Activated CD4-positive, alpha-beta T cell treated with anti-CD3 and anti-CD28 coated beads, Interleukin-2, amount 10 ng/mL, durations not matched to agents 24 days and 14 days (primary cell): ENCODE data around the gene CYB5B. TPM values are rescaled to one million over a fixed set of nuclear protein-coding genes. Genes with fewer than 3 reads are reported as not detected.

ENCODE experiments used
- DNase-seq: peaks from one replicate; pipeline ENCODE4 v3.0.0; 2022
- H3K27ac Mint-ChIP-seq: one replicate; pipeline ENCODE4 v1.8.0; 2022; ENCODE audit warnings: mild to moderate bottlenecking, mixed read lengths
- H3K27me3 Mint-ChIP-seq: one replicate; pipeline ENCODE4 v1.8.0; 2022; ENCODE audit warnings: mixed read lengths
- H3K36me3 Mint-ChIP-seq: one replicate; pipeline ENCODE4 v1.8.0; 2022; ENCODE audit warnings: low read depth, mild to moderate bottlenecking, mixed read lengths
- H3K4me1 Mint-ChIP-seq: one replicate; pipeline ENCODE4 v1.8.0; 2021; ENCODE audit warnings: mixed read lengths
- H3K4me3 Mint-ChIP-seq: one replicate; pipeline ENCODE4 v1.8.0; 2022; ENCODE audit warnings: mild to moderate bottlenecking, moderate library complexity, mixed read lengths
- H3K9me3 Mint-ChIP-seq: one replicate; pipeline ENCODE4 v1.8.0; 2021; ENCODE audit warnings: mixed read lengths
- intact Hi-C: fragments of 100-400 bp; cut with micrococcal nuclease; formaldehyde crosslinking; loops from one replicate; pipeline ENCODE4 v1.15.1; 2023
- total RNA-seq: library from RNA; stranded (reverse); gene quantifications from 2 replicates; pipeline ENCODE4 v1.2.3, GENCODE V29; 2022

The CYB5B gene
- total RNA-seq, 1 donor from 2014 or later: 154 TPM

DNA sequence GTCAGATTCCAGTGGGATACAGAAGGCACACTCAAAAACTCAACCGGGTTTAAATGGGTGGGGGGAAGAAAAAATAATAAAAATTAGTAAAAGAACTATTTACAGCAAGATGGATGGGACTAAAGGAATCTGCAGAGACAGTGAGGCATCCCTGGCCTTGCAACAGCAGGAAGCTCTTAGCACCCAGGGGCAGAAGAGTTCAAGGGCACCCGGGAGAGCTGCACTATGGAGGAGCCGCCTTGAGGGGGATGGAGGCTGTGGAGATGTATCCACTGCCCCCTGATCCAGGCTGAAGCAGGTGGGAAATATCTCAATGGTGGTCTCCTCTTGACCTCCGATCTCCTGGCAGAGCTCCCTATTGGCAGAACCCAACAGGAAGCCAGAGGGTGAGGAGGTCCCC, 72.0 kb downstream of the CYB5B start:
- Mint-ChIP-seq H3K4me3 (no peak overlapping the region), H3K36me3 (no peaks in the 10 kb centered on the region), H3K27ac (no peak overlapping the region), H3K4me1 (peaks cover 3% of the 10 kb centered on the region), H3K27me3 (no peaks in the 10 kb centered on the region), H3K9me3 (no peaks in the 10 kb centered on the region)
- intact Hi-C loops: loop anchor here (5.0 kb wide), 1 partner anchor 36 kb away; no protein-coding TSS in a partner anchor
- no peak for DNase-seq

DNA sequence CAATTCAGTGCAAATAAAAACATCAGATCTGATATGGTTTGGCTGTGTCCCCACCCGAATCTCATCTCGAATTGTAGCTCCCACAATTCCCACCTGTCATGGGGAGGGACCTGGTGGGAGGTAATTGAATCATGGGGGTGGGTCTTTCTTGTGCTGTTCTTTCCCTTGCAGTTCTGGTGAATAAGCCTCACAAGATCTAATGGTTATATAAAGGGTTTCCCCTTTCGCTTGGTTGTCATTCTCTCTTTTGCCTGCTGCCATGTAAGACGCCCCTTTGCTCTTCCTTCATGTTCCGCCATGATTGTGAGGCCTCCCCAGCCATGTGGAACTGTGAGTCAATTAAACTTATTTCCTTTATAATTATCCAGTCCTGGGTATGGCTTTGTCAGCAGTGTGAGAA, 72.5 kb downstream of the CYB5B start:
- Mint-ChIP-seq H3K9me3 (no peaks in the 10 kb centered on the region), H3K27me3 (no peaks in the 10 kb centered on the region)
- intact Hi-C loops: loop anchor here (5.0 kb wide), 1 partner anchor 35 kb away; no protein-coding TSS in a partner anchor

DNA sequence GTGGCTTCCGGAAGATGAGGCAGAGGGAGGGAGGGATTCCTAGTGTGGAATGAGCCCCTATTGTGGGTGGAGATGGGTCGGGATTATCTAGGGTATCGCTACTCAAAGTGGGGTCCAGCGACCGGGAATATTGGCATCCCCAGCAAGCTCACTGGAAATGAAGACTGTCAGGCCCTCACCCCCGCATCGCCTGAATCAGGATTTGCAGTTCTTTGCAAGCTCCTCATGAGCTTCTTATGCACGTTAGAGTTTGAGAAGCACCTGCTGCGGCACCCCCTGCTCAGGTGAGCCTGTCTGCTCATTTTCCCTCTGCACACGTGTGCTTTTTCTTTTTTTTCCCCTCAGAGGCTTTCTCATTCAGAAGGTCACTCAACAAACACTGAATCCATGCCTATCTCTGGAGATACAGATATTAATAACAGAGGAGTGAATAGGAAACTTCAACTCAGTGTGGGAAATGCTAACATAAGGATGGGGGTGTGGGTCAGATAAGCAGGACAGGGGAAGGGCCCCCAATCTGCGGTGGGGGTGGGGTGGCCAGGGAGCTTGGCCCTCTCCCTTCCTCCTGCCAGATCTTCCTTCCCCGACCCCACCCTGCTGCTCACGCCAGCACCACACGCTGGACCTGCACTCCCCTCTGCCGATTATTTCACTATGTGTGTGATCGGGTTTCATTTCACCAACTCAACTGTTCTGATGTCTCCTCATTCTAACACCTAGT, 73.6 kb downstream of the CYB5B start:
- no peak overlapping the region for H3K27ac Mint-ChIP-seq
- no peak for DNase-seq
- no peak overlapping the region for H3K4me3 Mint-ChIP-seq
- H3K9me3 Mint-ChIP-seq: no peaks in the 10 kb centered on the region
- no peaks in the 10 kb centered on the region for H3K27me3 Mint-ChIP-seq
- intact Hi-C loops: loop anchor here (5.0 kb wide), 1 partner anchor 34 kb away; no protein-coding TSS in a partner anchor
- H3K4me1 Mint-ChIP-seq: peaks cover 11% of the 10 kb centered on the region
- H3K36me3 Mint-ChIP-seq: no peaks in the 10 kb centered on the region

More for the DNA sequence above, 72.5 kb downstream of the CYB5B start:
- no peak overlapping the region for H3K27ac Mint-ChIP-seq
- H3K4me3 Mint-ChIP-seq: no peak overlapping the region
- peaks cover 6% of the 10 kb centered on the region for H3K4me1 Mint-ChIP-seq
- DNase-seq: no peak
- H3K36me3 Mint-ChIP-seq: no peaks in the 10 kb centered on the region

DNA sequence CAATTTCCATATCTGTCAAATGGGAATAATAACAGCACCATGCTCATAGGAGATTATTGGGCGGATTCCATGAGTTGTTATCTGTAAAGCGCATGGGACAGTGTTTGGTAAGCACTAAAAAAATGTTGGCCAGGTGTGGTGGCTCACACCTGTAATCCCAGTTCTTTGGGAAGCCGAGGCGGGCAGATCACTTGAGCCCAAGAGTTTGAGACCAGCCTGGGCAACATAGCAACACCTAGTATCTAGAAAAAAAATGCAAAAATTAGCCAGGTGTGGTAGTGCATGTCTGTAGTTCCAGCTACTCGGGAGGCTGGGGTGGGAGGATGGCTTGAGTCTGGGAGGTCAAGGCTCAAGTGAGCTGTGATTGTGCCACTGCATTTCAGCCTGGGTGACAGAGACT, 74.5 kb downstream of the CYB5B start:
- Mint-ChIP-seq H3K4me1 (peaks cover 11% of the 10 kb centered on the region), H3K4me3 (no peak overlapping the region), H3K27ac (no peak overlapping the region), H3K27me3 (no peaks in the 10 kb centered on the region), H3K9me3 (no peaks in the 10 kb centered on the region), H3K36me3 (no peaks in the 10 kb centered on the region)
- no peak for DNase-seq
- intact Hi-C loops: loop anchor here (5.0 kb wide), 1 partner anchor 33 kb away; no protein-coding TSS in a partner anchor

DNA sequence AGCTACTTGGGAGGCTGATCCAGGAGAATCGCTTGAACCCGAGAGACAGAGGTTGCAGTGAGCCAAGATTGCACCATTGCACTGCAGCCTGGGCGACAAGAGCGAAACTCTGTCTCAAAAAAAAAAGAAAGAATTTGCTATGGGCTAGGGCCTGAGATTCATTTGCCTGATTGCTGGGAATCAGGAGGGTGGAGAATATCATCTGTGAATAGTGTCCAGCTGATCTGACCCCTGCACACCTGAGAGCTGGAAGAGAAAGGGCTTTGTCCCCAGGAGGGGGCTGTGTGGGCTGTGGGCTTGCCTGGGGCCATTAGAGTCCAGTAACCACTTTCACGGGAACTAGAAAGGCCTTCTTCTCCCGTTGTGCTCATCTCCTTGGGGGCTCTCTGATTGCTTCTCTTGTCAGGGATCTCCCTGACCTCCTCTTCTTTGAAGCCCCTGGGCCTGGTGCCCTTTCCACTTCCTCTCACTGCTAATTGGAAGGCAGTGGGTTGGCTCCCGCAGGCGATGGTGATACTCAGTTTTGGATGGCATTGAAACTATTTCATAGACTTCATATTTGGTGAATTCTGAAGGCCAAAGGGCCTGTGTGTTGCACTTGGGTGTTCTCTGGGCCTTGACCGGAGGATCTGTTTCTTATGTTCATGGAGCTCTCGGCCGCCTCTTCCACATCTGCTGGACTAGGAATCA, 75.3 kb downstream of the CYB5B start:
- no peak overlapping the region for H3K27ac Mint-ChIP-seq
- H3K9me3 Mint-ChIP-seq: no peaks in the 10 kb centered on the region
- H3K36me3 Mint-ChIP-seq: no peaks in the 10 kb centered on the region
- no peak for DNase-seq
- peaks cover 11% of the 10 kb centered on the region for H3K4me1 Mint-ChIP-seq
- no peak overlapping the region for H3K4me3 Mint-ChIP-seq
- H3K27me3 Mint-ChIP-seq: no peaks in the 10 kb centered on the region
- intact Hi-C loops: loop anchor here (5.0 kb wide), 1 partner anchor 33 kb away; no protein-coding TSS in a partner anchor

DNA sequence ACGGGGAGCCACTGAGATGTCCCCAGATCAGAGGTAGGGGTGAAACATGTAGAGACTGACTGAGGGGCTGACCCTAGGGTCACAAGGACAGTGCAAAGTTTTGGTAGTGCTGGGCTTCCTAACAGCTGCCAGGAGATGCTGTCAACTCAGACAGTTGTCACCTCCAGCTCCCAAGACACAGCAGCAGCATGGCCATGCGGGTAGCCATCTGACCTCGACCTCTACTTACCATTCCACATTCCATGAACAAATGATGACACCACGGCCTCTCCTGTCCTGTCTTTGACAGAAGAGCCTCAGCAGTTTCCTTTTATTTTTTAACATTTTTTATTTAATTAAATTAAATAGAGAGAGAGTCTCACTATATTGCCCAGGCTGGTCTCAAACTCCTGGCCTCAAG, 76.1 kb downstream of the CYB5B start:
- Mint-ChIP-seq H3K4me1 (peaks cover 9% of the 10 kb centered on the region), H3K36me3 (no peaks in the 10 kb centered on the region), H3K27ac (no peak overlapping the region), H3K4me3 (no peak overlapping the region), H3K27me3 (no peaks in the 10 kb centered on the region), H3K9me3 (no peaks in the 10 kb centered on the region)
- DNase-seq: no peak
- intact Hi-C loops: no loop called here

DNA sequence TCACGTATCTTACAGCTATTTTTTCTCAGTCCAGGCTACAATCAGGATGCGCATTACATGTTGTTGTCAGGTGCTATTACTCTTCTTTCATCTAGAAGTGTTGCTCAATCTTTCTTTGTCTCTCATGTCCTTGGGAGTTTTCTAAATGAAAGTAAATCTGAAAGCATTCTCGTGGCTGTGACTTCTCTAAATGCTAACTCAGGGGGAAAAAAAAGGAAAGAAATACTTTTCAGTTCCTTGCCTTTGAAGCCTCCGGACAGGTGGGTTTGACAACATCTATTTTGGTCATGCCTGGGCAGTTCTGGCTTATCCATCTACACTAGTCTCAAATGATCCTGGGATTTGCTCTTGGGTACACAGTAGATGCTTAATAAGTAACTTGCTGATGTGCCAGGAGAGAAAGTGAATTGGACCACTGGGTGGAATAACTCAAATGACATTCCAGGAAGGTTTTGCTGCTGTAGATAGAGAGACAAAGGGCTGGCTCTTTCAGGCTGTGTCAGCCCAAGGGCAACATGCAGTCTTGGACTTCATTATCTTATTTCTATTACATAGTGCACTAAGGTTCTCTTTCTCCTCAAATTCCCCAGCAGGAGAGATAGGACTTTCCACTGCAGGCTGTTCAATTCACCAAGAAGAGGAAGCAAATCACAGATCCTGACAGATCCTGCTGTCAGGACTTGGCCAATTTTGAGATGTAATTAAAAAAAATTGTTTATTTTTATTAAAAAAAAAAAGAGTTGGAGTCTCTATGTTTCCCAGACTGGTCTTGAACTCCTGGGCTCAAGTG, 77.7 kb downstream of the CYB5B start:
- Mint-ChIP-seq H3K4me3 (no peak overlapping the region), H3K27me3 (no peaks in the 10 kb centered on the region), H3K4me1 (peaks cover 7% of the 10 kb centered on the region), H3K27ac (no peak overlapping the region), H3K9me3 (no peaks in the 10 kb centered on the region), H3K36me3 (no peaks in the 10 kb centered on the region)
- intact Hi-C loops: no loop called here
- DNase-seq: no peak

DNA sequence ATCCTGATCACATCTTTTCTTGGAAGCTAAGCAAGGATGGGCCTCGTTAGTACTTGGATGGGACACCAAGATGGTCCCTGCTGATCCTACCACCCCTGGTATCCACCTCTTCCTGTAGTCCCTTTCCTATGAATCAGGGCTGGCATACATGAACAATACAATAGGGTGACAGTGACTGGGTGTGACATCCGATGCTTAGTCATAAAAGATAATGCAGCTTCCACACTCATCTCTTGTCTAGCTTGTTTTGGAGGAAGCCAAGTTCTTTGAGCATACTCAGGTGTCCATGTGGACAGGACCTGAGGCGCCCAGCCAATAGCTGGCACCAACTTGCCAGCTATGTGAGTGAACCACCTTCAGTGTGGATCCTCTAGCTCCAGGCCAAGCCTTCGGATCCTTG, 78.8 kb downstream of the CYB5B start:
- H3K4me3 Mint-ChIP-seq: no peak overlapping the region
- no peak for DNase-seq
- intact Hi-C loops: no loop called here

DNA sequence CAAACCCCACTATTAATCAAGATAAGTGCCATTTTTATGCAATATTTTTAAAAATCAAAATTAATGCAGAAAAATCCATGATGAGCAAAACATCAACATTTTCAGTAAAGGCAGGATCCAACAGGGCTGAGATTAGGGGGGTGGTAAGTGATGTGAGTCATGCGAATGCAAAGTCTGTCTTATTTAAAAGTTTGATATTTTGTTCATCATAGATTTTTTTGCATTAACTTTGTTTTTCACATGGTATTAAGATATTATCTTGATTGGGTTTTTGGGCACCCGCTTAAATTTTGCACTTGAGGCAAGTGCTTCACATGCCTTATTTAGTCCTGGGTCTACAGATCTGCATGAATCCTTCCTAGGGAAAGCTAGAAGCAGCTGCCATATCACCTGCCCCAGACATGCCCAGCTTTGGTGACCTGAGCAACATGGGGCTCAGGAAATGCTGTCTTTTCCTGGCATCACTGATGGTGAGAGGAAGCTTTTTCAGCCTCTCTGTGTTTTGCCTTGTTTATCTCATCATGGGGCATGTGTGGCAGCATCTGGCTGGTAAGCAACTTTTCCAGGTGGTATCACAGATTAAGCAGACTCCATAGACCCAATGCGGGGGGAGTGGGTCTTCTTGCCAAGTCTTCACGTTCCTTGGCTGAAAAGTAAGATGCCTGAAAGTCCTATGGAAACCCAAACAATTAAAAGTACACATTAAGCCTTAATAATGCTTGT, 83.8 kb downstream of the CYB5B start:
- H3K27me3 Mint-ChIP-seq: no peaks in the 10 kb centered on the region
- no peaks in the 10 kb centered on the region for H3K36me3 Mint-ChIP-seq
- intact Hi-C loops: no loop called here
- H3K9me3 Mint-ChIP-seq: no peaks in the 10 kb centered on the region
- H3K27ac Mint-ChIP-seq: no peak overlapping the region
- H3K4me1 Mint-ChIP-seq: no peaks in the 10 kb centered on the region
- no peak overlapping the region for H3K4me3 Mint-ChIP-seq
- DNase-seq: no peak

More for the DNA sequence above, 78.8 kb downstream of the CYB5B start:
- Mint-ChIP-seq H3K36me3 (no peaks in the 10 kb centered on the region), H3K4me1 (peaks cover 7% of the 10 kb centered on the region), H3K27me3 (no peaks in the 10 kb centered on the region), H3K27ac (no peak overlapping the region), H3K9me3 (no peaks in the 10 kb centered on the region)

DNA sequence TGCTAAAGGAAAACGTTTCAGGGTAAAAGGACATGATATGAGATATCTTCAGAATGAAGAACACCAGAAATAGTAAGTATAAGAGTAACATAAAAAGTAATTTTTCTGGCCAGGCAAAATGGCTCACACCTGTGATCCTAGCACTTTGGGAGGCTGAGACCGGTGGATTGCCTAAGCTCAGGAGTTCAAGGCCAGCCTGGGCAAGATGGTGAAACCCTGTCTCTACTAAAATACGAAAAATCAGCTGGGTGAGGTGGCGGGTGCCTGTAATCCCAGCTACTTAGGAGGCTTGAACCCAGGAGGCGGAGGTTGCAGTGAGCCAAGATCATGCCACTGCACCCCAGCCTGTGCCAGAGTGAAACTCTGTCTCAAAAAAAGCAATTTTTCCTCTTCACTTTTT, 84.7 kb downstream of the CYB5B start:
- no peak overlapping the region for H3K4me3 Mint-ChIP-seq
- H3K36me3 Mint-ChIP-seq: no peaks in the 10 kb centered on the region
- H3K27me3 Mint-ChIP-seq: no peaks in the 10 kb centered on the region
- DNase-seq: no peak
- H3K27ac Mint-ChIP-seq: no peak overlapping the region
- no peaks in the 10 kb centered on the region for H3K9me3 Mint-ChIP-seq
- intact Hi-C loops: no loop called here
- peaks cover 2% of the 10 kb centered on the region for H3K4me1 Mint-ChIP-seq

DNA sequence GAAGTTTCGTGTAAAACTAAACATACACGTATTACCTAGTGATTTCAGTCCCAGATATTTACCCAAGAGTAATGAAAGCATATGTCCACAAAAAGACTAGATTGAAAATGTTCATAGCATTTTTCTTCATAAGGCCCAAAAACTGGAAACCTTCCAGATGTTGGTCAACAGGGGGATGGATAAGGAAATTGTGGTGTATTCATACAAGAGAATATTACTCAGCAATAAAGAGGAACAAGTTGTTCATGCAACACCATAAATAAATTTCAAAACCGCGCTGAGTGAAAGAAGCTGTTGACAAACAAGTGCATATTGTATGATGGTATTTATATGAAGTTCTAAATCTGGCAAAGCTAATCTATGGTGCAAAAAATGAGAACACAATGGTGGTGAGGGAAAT, 87.2 kb downstream of the CYB5B start:
- Mint-ChIP-seq H3K36me3 (no peaks in the 10 kb centered on the region), H3K4me1 (peaks cover 6% of the 10 kb centered on the region), H3K27me3 (no peaks in the 10 kb centered on the region), H3K4me3 (no peak overlapping the region), H3K9me3 (peaks cover 10% of the 10 kb centered on the region), H3K27ac (no peak overlapping the region)
- no peak for DNase-seq
- intact Hi-C loops: no loop called here

DNA sequence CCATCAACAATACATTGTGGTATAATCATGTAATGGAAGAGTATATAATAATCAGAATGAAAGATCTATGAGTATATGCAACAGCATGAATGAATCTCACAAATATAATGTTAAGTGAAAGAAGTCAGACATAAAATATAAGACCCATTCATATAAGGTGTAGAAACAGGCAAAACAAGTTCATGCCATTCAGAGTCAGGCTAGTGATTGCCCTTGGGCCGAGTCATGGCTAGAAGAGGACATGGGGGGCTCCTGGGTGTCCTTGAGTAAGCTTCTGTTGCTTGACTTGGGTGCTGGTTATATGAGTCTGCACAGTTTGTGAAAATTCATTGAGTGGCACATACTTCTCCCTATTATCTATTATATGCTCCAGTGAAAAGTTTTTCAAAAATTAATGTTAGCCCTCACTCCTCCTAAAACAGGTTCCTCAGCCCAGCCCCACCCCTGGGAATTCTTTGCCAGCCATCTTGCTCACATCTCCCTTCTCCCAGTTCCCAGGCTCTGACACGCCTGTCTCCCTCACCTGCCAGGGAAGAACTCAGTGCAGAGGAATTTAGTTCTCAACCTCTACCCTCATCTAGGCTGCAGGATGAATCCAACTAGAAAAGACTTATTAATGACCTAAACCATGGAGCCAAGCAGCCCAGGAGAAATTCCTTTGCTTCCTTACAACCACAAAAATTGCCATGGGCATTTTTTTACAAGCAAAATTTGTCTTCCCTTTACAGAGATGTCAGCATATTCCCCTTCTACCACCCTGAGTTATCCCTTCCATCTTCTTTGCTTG, 89.0 kb downstream of the CYB5B start:
- no peak for DNase-seq
- H3K4me1 Mint-ChIP-seq: peaks cover 6% of the 10 kb centered on the region
- peaks cover 10% of the 10 kb centered on the region for H3K9me3 Mint-ChIP-seq
- H3K4me3 Mint-ChIP-seq: no peak overlapping the region
- no peaks in the 10 kb centered on the region for H3K27me3 Mint-ChIP-seq
- intact Hi-C loops: no loop called here
- H3K36me3 Mint-ChIP-seq: no peaks in the 10 kb centered on the region
- H3K27ac Mint-ChIP-seq: no peak overlapping the region

DNA sequence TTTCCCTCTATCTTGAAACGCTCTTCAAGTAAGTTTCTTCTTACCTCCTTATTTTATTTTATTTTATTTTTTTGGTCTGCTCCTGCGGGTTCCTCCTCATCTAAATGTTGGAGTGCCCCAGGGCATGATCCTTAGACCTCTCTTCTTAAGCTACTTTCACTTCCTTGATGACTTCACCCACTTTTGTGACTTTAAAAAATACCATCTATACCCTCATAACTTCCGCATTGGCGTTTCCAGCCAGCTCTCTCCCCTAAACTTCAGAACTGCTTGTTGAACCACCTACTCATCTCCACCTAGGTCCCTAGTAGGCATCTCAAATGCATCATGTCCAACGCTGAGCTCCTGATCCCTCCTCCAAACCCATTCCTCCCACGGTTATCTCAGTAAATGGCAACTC, 89.9 kb downstream of the CYB5B start:
- H3K4me3 Mint-ChIP-seq: no peak overlapping the region
- H3K27ac Mint-ChIP-seq: no peak overlapping the region
- peaks cover 10% of the 10 kb centered on the region for H3K9me3 Mint-ChIP-seq
- DNase-seq: no peak
- intact Hi-C loops: no loop called here
- no peaks in the 10 kb centered on the region for H3K27me3 Mint-ChIP-seq
- no peaks in the 10 kb centered on the region for H3K36me3 Mint-ChIP-seq
- H3K4me1 Mint-ChIP-seq: peaks cover 6% of the 10 kb centered on the region
